OCI-LY7 (cell line): ENCODE measurements around the gene ASPDH.

Source experiments
- EZH2phosphoT487 ChIP-seq: fragments of 200-600 bp; sonication (generic); IDR thresholded peaks from 2 replicates; pipeline ENCODE4 v1.6.1; 2018; ENCODE audit warnings: low read depth, borderline replicate concordance, mild to moderate bottlenecking, mixed run types, antibody characterized with exemption, low read length, moderate library complexity, mixed read lengths
- TF ChIP-seq, protein P1 (sequence below): fragments of 200-600 bp; sonication (generic); conservative IDR thresholded peaks from 2 replicates; pipeline ENCODE4 v1.5.1; 2014; ENCODE audit warnings: mild to moderate bottlenecking, antibody characterized with exemption, low read length, moderate library complexity, mixed read lengths

DNA sequence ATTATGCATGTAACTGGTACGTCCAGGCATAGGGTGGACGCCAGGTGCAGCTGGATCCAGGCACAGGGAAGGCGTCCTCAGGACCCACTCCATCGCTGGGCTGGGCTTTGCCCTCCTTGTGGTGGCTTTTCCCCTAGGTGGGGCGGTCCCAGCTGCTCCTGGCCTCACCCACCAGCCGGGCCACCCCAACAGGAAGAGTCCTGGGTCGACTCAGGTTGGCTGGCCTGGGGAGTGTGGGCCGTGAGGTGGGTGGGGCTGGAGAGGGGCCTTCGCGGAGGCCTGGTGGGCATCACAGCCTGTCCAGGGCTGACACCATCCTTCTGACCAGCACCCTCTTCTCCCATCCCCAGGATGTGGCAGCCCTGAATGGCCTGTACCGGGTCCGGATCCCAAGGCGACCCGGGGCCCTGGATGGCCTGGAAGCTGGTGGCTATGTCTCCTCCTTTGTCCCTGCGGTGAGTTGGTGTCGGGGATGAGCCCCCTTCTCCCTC is 33.9 kb downstream of the ASPDH start:
- TF ChIP-seq, protein P1, sequence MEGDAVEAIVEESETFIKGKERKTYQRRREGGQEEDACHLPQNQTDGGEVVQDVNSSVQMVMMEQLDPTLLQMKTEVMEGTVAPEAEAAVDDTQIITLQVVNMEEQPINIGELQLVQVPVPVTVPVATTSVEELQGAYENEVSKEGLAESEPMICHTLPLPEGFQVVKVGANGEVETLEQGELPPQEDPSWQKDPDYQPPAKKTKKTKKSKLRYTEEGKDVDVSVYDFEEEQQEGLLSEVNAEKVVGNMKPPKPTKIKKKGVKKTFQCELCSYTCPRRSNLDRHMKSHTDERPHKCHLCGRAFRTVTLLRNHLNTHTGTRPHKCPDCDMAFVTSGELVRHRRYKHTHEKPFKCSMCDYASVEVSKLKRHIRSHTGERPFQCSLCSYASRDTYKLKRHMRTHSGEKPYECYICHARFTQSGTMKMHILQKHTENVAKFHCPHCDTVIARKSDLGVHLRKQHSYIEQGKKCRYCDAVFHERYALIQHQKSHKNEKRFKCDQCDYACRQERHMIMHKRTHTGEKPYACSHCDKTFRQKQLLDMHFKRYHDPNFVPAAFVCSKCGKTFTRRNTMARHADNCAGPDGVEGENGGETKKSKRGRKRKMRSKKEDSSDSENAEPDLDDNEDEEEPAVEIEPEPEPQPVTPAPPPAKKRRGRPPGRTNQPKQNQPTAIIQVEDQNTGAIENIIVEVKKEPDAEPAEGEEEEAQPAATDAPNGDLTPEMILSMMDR: no peak
- TF ChIP-seq EZH2phosphoT487: no peak
